GM11168 (cell line): ENCODE data around the gene NDFIP1.
"Not testable (repeated sequence)": the region's sequence is repeated elsewhere in the genome, so short reads cannot be mapped to it uniquely, and the experiment has no call there.

Experiments
- in situ Hi-C: fragments of 300-500 bp; cut with MboI; formaldehyde crosslinking; loops from one replicate; pipeline ENCODE4 v1.12.0; 2022; ENCODE audit warnings: low sequenced_read_pairs; ENCODE audit not compliant: unreplicated experiment

The NDFIP1 gene

DNA sequence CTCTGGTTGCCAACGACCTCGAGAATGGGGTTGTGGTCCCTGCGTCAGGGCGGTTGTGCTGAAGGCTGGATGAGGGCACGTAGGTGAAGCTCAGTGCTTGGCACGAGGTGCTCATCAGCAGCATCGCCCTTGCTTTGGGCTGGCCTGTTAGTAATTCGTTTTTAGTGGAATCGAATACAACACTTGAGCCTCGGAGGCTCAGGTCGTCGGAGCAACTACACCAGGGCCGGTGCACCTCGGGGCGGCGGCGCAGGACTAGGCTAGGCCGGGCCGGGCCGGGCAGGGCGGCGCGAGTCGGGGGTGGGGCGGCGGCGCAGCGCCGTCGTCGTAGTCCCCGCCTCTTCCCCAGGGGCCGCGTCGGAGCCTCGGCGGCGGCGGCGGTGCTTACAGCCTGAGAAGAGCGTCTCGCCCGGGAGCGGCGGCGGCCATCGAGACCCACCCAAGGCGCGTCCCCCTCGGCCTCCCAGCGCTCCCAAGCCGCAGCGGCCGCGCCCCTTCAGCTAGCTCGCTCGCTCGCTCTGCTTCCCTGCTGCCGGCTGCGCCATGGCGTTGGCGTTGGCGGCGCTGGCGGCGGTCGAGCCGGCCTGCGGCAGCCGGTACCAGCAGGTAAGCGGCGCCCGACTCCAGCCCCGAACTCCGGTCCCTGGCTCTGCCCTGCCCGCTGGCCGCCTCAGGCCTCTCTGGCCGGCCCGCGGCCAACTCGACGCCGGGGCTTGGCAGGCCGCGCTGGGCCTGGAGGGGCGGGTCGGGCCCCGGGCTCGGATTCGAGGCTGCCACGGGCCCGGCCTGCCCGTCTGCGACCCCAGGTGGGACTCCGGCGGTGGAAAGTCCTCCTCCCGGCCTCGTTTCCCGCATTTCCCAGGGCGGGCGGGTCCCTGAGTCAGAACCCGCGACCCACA lies at the start of gene NDFIP1:
NDFIP1 (plus strand) TSS at position 348 of the 899 bp plus-strand sequence; CDS start at position 544, 196 bp downstream.
- in situ Hi-C loops = no loop called here

GRCh38 chr5:142059304-142059940 lies 49.2 kb upstream of the NDFIP1 start:
- in situ Hi-C loops = no loop called here

DNA sequence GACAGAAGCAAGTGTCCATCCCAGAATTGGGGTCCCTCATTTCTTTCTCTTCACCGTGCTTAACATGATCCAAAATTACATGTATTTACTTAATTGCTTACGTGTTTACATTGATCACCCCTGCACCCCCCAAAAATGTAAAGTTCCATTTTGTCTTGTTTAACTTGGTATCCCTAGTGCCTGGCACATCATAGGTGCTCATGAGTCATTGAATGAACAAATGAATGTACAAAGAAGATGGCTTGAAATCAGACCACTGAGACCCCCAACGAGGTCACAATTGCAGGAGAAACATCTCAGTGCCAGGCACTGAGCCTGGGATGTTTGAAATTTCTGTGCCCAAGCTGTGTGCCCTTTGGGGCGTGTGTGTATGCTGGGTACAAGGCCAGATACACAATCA lies 45.2 kb upstream of the NDFIP1 start:
- in situ Hi-C loops = no loop called here

DNA sequence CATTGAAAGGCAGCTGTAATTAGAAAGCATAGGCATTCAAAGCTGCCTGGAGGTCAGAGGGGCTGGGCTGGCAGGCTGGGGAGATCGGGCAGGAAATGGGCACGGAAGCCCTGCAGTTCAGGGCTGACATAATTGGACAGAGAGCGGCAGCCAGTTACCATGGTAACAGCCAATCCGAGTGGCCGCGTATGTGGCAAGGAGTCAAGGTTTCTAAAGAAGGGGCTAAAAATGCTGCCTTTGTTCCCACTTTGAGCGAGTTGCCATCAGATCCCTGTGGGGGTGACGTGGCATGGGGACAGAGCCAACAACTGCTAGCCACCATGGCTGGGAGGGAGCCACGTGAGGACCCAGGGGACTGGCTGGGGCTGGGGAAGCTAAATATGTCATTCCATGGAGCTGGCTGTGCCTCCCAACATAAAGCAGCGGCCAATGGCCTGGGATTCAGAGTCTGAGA lies 44.7 kb upstream of the NDFIP1 start:
- in situ Hi-C loops = no loop called here

GRCh38 chr5:142065273-142065672 lies 43.3 kb upstream of the NDFIP1 start:
- in situ Hi-C loops = no loop called here

DNA sequence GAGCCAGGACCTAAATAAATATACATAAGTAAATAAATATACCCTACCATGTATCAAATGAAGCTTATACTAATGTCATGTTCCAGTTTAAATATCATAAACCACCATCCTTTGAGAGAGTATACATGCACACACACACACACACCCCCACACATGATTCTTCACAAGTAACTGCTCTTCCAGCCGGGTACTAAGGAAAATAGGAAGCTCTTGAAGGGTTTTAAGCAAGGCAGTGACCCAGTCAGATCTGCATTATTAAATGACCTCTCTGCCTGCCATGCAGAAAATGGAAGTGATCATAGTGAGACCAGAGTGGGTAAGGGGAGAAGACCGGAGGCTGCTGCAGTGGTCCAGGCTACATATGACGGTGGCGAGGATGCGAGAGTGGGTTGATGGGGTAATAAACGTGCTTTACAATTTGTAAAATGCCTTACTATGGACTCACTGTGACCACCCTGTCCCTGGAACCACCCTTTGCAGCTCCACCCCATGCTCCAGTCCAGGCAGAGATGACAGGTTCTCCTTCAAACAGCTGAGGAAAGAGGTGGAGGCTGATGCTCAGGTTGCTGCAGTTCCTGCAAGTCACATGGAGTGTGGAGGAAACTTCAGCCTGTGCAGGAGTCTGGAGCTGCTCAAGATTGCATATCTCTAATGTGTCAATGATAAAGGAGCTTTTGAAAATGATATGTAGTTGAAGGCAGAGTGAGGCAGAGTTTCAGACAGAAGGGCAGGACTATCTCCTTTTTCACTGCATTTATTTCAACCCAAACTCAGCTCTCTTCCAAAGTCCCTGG lies 38.8 kb upstream of the NDFIP1 start:
- in situ Hi-C loops = no loop called here

GRCh38 chr5:142070734-142071133 lies 37.8 kb upstream of the NDFIP1 start:
- in situ Hi-C loops = no loop called here

DNA sequence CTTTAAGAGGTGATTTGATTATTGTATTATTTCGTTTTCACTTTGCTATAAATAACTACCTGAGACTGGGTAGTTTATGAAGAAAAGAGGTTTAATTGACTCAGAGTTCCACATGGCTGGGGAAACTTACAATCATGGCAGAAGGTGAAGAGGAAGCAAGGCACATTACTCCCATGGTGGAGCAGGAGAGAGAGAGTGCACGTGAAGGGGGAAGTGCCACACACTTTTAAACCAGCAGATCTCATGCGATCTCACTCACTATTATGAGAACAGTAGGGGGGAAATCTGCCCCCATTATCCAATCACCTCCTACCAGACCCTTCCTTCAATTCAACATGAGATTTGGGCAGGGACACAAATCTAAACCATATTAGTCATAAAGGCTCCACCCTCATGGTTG lies 36.1 kb upstream of the NDFIP1 start:
- in situ Hi-C loops = no loop called here

DNA sequence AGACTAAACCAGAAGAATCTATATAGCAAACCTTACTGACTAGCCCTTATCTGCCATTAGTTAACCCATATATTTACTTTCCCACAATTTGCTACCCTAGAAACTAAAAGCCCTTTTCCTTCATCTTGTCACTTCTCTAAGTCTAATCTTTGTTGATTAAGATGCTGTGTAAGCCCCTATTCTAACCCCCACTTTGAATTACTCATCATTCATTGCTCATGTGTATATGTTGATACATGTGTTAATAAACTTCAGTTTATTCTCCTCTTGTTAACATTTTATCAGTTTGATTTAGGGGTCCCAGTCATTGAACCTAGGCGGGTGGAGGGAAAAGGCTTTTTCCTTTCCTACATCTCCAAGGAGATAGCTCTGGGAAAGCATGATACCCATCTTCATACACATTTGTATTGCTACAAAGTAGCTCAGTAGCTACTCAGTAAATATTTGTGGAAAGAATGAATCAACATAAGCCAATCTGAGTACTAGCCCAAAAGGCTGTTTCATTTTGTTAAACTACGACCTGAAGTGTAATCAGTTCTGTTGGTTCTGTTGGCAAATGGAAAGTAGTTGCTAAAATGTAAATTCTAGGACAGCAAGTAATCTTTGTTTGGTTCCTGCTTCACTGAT lies 35.1 kb upstream of the NDFIP1 start:
- in situ Hi-C loops = no loop called here

- in situ Hi-C loops = no loop called here
These were observed 34.6 kb upstream of the NDFIP1 start for GRCh38 chr5:142074006-142074405.

- in situ Hi-C loops = no loop called here
These were observed 30.4 kb upstream of the NDFIP1 start for GRCh38 chr5:142078221-142078620.

DNA sequence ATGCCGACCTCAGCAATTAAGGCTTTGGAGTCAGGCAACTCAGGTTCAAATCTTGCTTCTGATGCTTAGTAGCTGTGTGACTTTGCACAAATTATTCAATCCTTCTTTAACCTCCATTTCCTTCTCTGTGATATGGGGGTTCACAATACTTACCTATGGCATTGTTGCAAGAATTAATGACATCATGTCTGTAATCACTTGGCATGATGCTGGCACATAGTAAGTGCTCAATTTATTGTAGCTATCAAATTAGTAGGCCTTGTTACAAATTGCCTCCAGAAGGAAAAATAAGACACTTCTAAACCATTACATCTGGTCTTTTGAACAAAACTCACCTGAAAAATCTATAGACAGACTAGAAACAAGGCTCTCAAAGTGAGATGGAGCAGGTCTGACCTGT lies 29.9 kb upstream of the NDFIP1 start:
- in situ Hi-C loops = no loop called here

- in situ Hi-C loops = no loop called here
These were observed 29.3 kb upstream of the NDFIP1 start for GRCh38 chr5:142079306-142079721.

DNA sequence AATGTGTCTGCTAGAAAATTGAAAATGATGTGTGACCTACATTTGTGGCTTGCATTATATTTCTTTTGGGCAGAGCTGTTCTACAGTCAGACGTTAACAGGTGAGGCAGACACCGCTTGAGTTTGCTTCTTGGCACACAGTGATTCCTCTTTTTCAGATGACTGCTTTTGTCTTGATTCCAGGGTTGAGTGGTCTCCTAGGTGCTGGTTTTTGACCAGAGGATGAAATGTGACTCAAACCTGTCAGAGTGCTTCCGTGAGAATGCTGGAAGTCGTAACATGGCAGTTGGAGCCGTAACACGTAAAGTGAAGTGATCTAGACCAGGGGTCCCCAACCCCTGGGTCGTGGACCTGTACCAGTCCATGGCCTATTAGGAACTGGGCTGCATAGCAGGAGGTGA lies 28.3 kb upstream of the NDFIP1 start:
- in situ Hi-C loops = no loop called here

- in situ Hi-C loops = no loop called here
These were observed 26.3 kb upstream of the NDFIP1 start for GRCh38 chr5:142082182-142082781.

GRCh38 chr5:142086229-142086628 lies 22.4 kb upstream of the NDFIP1 start:
- in situ Hi-C loops = no loop called here

DNA sequence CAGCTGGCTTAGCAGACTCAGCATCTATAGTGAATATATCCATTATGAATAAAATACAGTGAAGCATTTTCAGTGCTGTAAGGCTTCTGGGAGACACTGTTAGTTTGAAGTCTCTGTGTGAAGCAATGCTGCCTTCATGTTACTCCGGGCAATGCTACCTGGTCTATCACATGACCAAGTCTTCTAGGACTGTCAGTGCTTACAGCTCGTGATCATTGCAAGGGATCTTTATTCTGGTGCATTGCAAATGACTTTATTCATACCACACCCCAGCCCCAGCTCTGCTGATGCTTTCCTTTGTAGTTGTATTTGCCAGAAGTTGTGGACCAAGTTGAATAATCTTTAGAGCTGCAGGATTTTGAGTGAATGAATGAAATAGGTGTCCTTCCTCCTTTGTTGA lies 21.9 kb upstream of the NDFIP1 start:
- in situ Hi-C loops = no loop called here

DNA sequence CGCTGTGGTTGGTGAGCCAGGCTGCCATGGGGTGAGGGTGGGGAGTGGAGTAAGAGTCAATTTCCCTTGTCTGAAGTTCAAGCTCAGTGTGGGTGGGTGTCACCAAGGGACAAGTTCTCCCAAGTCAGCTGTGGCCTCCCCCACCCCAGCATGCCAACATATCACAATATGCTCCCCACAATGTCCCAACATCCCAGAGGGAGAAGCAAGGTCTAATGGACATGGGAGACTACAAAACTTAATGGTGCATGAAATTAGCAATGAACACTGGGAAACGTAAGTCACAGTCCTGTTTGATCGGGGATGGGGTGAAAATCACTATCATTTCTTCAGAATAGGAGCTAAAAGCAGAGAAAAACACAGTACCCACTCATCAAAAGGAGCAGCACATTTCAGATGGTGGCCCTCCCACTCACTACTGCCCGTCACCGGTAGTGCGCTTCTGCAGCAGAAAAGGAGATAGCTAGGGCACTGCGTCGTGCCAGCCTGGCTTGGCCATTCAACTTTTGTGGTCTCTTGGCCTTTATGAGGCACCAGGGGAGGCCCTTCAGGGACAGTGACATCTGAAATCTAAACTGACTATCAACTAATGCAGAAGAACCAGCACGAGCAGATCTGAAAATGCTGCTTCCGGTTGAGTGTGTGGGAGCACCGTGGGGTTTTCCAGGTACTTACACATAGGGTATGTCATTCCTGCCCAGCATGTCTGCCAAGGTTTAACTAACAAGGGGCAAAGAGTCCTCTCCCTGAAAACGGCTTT lies 20.5 kb upstream of the NDFIP1 start:
- in situ Hi-C loops = no loop called here

- in situ Hi-C loops = not testable (repeated sequence)
These were observed 19.6 kb upstream of the NDFIP1 start for GRCh38 chr5:142088855-142089479.
